SJSA1 (cell line): ENCODE results near the gene TEKTIP1. TPM values are rescaled to one million over a fixed set of nuclear protein-coding genes. Genes with fewer than 3 reads are reported as not detected.

Experiments
- DNase-seq, 2 experiments: peaks; one replicate each; pipeline ENCODE4 v3.0.0-alpha.2; 2015 to 2020; ENCODE audit warnings: low spot score in 2 of 2, low read depth in 1 of 2
- H3K27ac ChIP-seq: fragments of 250-450 bp; sonication (Bioruptor Pico); 2 replicates; pipeline ENCODE4 v1.5.1; 2020; ENCODE audit warnings: mild to moderate bottlenecking, moderate library complexity
- H3K27me3 ChIP-seq: fragments of 250-450 bp; sonication (Bioruptor Pico); replicated peaks from 2 replicates; pipeline ENCODE4 v1.5.1; 2020; ENCODE audit warnings: mild to moderate bottlenecking, moderate library complexity
- H3K36me3 ChIP-seq: fragments of 250-450 bp; sonication (Bioruptor Pico); 2 replicates; pipeline ENCODE4 v1.5.1; 2020; ENCODE audit warnings: mild to moderate bottlenecking
- H3K4me1 ChIP-seq: fragments of 250-450 bp; sonication (Bioruptor Pico); replicated peaks from 2 replicates; pipeline ENCODE4 v1.6.1; 2021; ENCODE audit warnings: mild to moderate bottlenecking
- H3K4me3 ChIP-seq: fragments of 250-450 bp; sonication (Bioruptor Pico); 2 replicates; pipeline ENCODE4 v1.5.1; 2020; ENCODE audit warnings: mild to moderate bottlenecking
- H3K9me3 ChIP-seq: fragments of 250-450 bp; sonication (Bioruptor Pico); replicated peaks from 2 replicates; pipeline ENCODE4 v1.5.1; 2020; ENCODE audit warnings: mild to moderate bottlenecking
- total RNA-seq: library from RNA; depleted of rRNA; stranded (reverse); fragments of >200 nt; shearing (Covaris generic); gene quantifications from 2 replicates; pipeline ENCODE4 v1.2.3, GENCODE V29; 2014

Gene TEKTIP1
- total RNA-seq, 1 experiment from 2014 or later = 0.26 TPM

- H3K36me3 ChIP-seq = peaks cover 83% of the 10 kb centered on the region
- H3K4me1 ChIP-seq = peaks cover 17% of the 10 kb centered on the region
- no peak for DNase-seq
- no peak overlapping the region for H3K27ac ChIP-seq
- H3K9me3 ChIP-seq = no peaks in the 10 kb centered on the region
- no peaks in the 10 kb centered on the region for H3K27me3 ChIP-seq
- H3K4me3 ChIP-seq = no peak overlapping the region
Observed at GRCh38 chr19:3534375-3535234, 4.4 kb upstream of the TEKTIP1 start.

- DNase-seq = no peak
- Histone ChIP-seq H3K27me3 (no peaks in the 10 kb centered on the region), H3K4me1 (peaks cover 17% of the 10 kb centered on the region), H3K9me3 (no peaks in the 10 kb centered on the region), H3K36me3 (peaks cover 86% of the 10 kb centered on the region), H3K4me3 (no peak overlapping the region), H3K27ac (no peak overlapping the region)
Observed at GRCh38 chr19:3535235-3535535, 3.8 kb upstream of the TEKTIP1 start.

GRCh38 chr19:3535563-3535965, 3.4 kb upstream of the TEKTIP1 start:
- peaks cover 17% of the 10 kb centered on the region for H3K4me1 ChIP-seq
- no peak overlapping the region for H3K27ac ChIP-seq
- no peaks in the 10 kb centered on the region for H3K27me3 ChIP-seq
- no peak overlapping the region for H3K4me3 ChIP-seq
- no peak for DNase-seq
- H3K9me3 ChIP-seq = no peaks in the 10 kb centered on the region
- H3K36me3 ChIP-seq = peaks cover 84% of the 10 kb centered on the region

GRCh38 chr19:3535981-3536380, 3.0 kb upstream of the TEKTIP1 start:
- no peak for DNase-seq
- Histone ChIP-seq H3K36me3 (peaks cover 80% of the 10 kb centered on the region), H3K4me1 (peaks cover 17% of the 10 kb centered on the region), H3K4me3 (no peak overlapping the region), H3K27me3 (no peaks in the 10 kb centered on the region), H3K27ac (no peak overlapping the region), H3K9me3 (no peaks in the 10 kb centered on the region)

- peaks cover 17% of the 10 kb centered on the region for H3K4me1 ChIP-seq
- peaks cover 74% of the 10 kb centered on the region for H3K36me3 ChIP-seq
- DNase-seq = no peak
- H3K27me3 ChIP-seq = no peaks in the 10 kb centered on the region
- H3K9me3 ChIP-seq = no peaks in the 10 kb centered on the region
- H3K4me3 ChIP-seq = no peak overlapping the region
- no peak overlapping the region for H3K27ac ChIP-seq
Observed at GRCh38 chr19:3536429-3537100, 2.4 kb upstream of the TEKTIP1 start.

GRCh38 chr19:3537101-3537437, 1.9 kb upstream of the TEKTIP1 start:
- Histone ChIP-seq H3K27me3 (no peaks in the 10 kb centered on the region), H3K27ac (no peak overlapping the region), H3K36me3 (peaks cover 69% of the 10 kb centered on the region), H3K4me1 (peaks cover 17% of the 10 kb centered on the region), H3K9me3 (no peaks in the 10 kb centered on the region), H3K4me3 (no peak overlapping the region)
- DNase-seq = no peak

GRCh38 chr19:3537438-3538240, 1.3 kb upstream of the TEKTIP1 start:
- Histone ChIP-seq H3K36me3 (peaks cover 67% of the 10 kb centered on the region), H3K27me3 (no peaks in the 10 kb centered on the region), H3K4me1 (peaks cover 17% of the 10 kb centered on the region), H3K4me3 (no peak overlapping the region), H3K9me3 (no peaks in the 10 kb centered on the region), H3K27ac (no peak overlapping the region)
- DNase-seq = no peak

- Histone ChIP-seq H3K27me3 (no peaks in the 10 kb centered on the region), H3K36me3 (peaks cover 66% of the 10 kb centered on the region), H3K4me1 (peaks cover 17% of the 10 kb centered on the region), H3K9me3 (no peaks in the 10 kb centered on the region), H3K27ac (no peak overlapping the region), H3K4me3 (no peak overlapping the region)
- no peak for DNase-seq
Observed at GRCh38 chr19:3538258-3538929, 580 bp upstream of the TEKTIP1 start.

- H3K9me3 ChIP-seq = no peaks in the 10 kb centered on the region
- DNase-seq = no peak
- no peak overlapping the region for H3K4me3 ChIP-seq
- H3K36me3 ChIP-seq = peaks cover 67% of the 10 kb centered on the region
- no peaks in the 10 kb centered on the region for H3K27me3 ChIP-seq
- H3K27ac ChIP-seq = no peak overlapping the region
- peaks cover 17% of the 10 kb centered on the region for H3K4me1 ChIP-seq
Observed at GRCh38 chr19:3539756-3540118, 763 bp downstream of the TEKTIP1 start.

- Histone ChIP-seq H3K27me3 (no peaks in the 10 kb centered on the region), H3K27ac (no peak overlapping the region), H3K4me1 (peaks cover 13% of the 10 kb centered on the region), H3K9me3 (no peaks in the 10 kb centered on the region), H3K4me3 (no peak overlapping the region), H3K36me3 (peaks cover 72% of the 10 kb centered on the region)
- peak in 1 of 2 experiments; percentile 46 for DNase-seq
Observed at GRCh38 chr19:3543150-3544057, 4.4 kb downstream of the TEKTIP1 start.

GRCh38 chr19:3544058-3544376, 5.0 kb downstream of the TEKTIP1 start:
- no peak overlapping the region for H3K4me3 ChIP-seq
- no peaks in the 10 kb centered on the region for H3K9me3 ChIP-seq
- no peaks in the 10 kb centered on the region for H3K27me3 ChIP-seq
- H3K4me1 ChIP-seq = peaks cover 7% of the 10 kb centered on the region
- DNase-seq = no peak
- H3K36me3 ChIP-seq = peaks cover 73% of the 10 kb centered on the region
- H3K27ac ChIP-seq = no peak overlapping the region

- H3K27ac ChIP-seq = no peak overlapping the region
- peaks cover 3% of the 10 kb centered on the region; the same call in 1 of the 2 replicates for H3K4me1 ChIP-seq
- H3K9me3 ChIP-seq = no peaks in the 10 kb centered on the region
- peaks cover 74% of the 10 kb centered on the region for H3K36me3 ChIP-seq
- H3K4me3 ChIP-seq = no peak overlapping the region
- H3K27me3 ChIP-seq = no peaks in the 10 kb centered on the region
- peak; percentile 69 to 79 for DNase-seq
Observed at GRCh38 chr19:3544742-3545668, 6.0 kb downstream of the TEKTIP1 start.
